HG02943 (cell line): ENCODE measurements around the gene MYBPC3.

Experiments
- ATAC-seq: cut with Tn5 transposase; IDR thresholded peaks from one replicate; pipeline ENCODE4 v1.9.1; 2021; ENCODE audit warnings: mild to moderate bottlenecking, low read depth, moderate library complexity; ENCODE audit not compliant: unreplicated experiment

MYBPC3 gene

GRCh38 chr11:47352556-47352955 lies at the start of gene MYBPC3:
MYBPC3 (minus strand) TSS chr11:47352702; CDS start chr11:47352647, 55 bp downstream.
- ATAC-seq = no peak

GRCh38 chr11:47400768-47401279 lies 48.3 kb upstream of the MYBPC3 start:
- ATAC-seq = peak; percentile 73

GRCh38 chr11:47399860-47400767 lies 47.6 kb upstream of the MYBPC3 start:
- peak; percentile 39 for ATAC-seq

DNA sequence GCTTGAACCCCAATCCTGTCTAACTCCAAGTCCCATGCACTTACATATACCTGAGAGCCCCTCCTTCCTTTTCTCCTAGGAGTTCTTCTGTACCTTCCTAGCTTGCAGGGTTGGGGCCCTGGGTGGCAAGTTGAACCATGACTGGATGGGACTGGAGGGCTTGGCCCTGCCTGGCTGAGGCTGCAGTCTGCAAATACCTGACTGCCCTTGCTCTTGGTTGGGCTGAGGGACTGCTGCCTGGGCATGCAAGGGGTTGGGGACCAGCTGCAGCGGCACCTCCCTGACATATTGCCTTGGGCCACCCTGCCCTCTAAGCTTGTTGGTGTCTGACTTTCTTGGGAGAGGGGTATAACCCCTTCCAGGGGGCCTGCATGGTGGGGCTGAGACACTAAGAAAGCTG lies 46.0 kb upstream of the MYBPC3 start:
- no peak for ATAC-seq

GRCh38 chr11:47398011-47398410 lies 45.5 kb upstream of the MYBPC3 start:
- ATAC-seq = no peak

DNA sequence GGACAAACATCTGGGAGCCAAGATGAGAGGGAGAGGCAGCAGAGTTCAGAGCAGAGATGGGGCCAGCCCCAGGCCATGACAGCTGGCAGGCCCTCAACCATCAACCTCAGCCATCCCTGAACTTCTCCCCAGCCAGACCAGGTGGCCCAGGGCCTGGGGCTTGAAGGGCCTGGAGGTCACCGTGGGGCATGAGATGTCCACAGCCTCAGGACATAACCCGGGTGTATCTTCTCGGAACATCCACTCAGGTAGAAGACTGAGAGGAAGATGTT lies 43.5 kb upstream of the MYBPC3 start:
- ATAC-seq = no peak

DNA sequence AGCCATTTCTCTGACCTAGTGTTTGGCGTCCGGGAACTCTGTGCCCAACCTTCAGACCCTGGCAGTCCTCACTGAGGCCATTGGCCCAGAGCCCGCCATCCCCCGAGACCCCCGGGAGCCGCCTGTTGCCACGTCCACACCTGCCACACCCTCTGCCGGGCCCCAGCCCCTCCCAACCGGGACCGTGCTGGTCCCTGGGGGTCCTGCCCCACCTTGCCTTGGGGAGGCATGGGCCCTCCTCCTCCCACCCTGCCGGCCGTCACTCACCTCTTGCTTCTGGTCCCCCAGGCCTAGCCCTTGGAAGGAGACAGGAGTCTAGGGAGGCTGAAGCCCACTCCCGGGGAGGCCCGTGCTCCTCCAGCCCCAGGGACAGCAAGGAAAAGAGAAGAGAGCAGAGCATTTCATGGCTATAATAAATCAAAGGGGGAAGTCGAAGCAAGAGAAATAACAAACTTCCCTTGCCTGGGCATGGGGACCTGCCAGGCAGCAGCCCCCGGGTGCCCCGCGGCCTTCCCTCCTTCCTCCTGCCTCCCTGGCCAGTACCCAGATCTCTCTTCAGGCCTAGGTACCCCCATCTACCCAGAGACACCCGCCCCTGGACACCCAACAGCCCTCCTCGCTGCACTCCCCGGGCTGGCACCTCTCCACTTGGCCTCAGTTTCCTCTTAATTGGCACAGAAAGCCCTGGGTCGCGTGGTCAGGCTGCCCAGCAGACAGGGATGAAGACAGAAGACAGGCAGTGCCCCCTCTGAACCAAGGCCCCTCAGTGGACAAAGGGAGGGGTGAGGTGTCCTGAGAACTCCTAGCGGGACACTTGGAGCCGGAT lies 42.9 kb upstream of the MYBPC3 start:
- no peak for ATAC-seq

DNA sequence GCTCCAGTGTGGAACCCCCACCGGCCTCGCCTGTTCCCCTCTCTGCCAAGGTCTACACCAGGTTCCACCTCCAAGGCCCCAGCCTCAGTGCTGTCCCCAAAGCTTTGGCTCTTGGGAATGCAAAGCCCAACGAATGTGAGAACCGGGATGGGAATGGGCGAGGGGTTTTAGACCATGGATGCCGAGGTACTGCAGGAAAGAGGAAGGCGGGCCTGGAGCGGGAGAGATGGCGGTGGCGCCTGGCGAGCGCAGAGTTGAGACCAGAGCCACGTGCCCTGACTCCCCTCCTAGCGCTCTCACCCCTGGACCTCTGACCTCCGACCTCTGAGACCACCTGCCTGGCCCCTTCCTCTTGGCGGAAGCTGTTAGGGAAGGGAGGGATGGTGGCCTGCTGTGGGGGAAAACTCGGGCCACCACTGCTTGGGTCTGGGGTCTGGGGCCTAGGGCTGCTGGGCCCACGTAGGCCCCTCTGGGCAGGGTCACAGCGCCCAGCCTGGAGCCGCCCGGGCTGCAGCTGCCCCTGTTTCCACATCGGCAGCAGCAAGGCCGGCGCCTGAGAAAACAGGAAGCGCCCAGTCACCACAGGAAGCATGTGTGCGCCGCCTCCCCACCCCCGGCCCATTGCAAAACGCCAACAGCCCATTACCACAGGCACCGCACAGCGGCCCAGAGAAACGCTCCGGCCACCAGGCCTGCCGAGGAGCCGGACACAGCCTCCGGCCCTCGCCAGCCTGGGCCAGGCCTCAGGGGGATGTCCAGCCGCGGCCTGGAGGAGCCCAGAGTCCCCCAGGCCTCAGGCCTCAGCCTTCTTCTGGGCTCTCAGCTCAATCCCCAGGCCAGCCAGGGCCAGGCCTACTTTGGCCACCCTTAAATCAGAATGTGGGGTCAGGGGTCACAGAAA lies 42.1 kb upstream of the MYBPC3 start:
- no peak for ATAC-seq

GRCh38 chr11:47394050-47394321 lies 41.5 kb upstream of the MYBPC3 start:
- no peak for ATAC-seq

DNA sequence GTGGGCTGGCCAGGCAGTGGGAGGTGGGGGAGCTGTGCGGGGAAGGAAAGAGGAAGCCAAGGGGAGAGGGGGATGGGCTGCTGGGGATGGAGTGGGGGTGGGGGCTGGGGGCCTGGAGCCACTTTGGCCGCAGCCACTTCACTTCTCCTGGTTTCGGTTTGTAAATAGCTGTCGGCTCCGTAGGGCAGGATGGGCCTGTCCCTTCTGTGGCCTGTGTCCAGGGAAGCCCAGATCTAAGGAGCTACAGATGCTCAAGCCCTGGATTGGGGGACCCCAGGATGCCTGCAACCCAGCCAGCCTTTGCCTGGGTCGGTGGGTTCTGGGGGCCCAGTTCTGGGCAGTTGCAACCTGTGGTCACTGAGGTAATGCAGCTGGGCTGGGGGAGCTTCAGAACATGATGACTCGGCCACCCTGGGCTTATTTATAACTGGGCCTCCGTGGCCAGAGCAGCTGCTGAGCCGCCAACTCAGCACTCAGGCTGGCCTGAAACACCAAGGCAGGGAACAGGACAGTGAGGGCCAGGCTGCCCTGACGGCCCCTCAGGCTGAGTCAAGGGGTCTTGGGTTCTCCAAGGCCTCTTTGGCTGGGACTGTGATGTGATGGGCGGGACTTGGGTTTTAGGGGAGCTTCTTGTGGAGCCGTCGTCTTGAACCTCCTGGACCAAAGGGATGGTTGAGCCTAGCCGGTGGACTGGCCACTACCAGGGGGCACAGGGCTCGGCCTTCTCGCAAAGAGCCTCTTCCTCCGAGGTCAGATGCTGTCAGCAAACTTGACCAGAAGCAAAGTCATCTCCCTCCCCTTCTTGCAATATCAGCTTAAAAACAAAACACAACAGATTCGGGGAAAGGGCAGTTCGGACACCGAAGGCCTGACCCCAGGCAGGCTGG lies 40.9 kb upstream of the MYBPC3 start:
- no peak for ATAC-seq

GRCh38 chr11:47392546-47393162 lies 40.2 kb upstream of the MYBPC3 start:
- ATAC-seq = no peak

DNA sequence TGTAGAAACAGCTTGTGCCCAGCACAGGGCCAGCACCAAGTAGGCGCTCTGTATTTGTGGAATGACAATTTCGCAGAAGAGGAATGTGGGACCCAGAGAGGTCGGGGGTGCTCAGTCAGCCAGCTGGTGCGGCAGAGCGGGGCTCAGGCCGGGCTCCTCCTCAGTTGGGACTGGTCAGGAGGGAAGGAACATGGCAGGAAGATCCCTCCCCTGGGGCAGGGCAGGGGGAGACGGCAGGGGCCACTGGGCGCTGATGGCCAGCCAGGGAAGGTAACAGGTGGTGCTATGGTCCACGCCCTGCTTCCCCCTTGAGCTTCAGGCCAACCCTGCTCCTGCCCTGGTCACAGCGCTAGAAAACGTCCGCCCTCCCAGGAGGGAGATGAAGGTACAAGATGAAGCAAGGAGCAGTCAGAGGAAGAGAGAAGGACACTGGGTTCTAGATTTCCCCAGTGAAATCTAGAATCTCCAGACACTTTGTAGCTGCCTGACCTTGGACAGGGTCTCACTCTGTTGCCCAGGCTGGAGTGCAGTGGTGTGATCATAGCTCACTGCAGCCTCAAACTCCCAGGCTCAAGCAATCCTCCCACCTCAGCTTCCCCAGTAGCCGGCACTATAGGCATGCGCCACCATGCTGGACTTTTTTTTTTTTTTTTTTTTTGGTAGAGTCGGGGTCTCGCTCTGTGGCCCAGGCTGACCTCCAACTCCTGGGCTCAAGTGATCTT lies 39.4 kb upstream of the MYBPC3 start:
- no peak for ATAC-seq

DNA sequence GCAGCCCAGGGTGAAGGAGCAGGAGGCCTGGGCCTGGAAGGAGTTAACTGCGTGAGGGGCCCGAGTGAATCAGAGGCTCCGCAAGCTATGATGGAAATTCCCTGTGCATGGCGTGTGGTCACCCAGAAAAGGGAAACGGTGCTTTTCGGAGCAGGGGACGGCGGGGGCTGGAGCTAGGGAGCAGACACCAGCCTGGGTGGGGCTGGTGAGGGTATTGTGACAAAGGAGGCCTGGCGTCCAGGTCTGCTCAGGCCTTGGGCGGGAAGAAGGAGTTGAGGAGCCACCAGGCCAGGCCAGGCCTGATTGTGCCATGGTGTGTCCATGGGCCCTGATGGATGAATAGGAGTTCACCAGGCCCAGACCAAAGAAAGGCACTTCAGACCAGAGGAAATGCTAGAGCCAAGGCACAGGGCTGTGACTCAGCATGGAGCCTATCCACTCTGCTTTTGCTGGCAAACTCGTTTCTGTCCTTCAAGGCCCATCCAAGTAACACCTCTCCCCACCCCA lies 38.6 kb upstream of the MYBPC3 start:
- ATAC-seq = no peak

DNA sequence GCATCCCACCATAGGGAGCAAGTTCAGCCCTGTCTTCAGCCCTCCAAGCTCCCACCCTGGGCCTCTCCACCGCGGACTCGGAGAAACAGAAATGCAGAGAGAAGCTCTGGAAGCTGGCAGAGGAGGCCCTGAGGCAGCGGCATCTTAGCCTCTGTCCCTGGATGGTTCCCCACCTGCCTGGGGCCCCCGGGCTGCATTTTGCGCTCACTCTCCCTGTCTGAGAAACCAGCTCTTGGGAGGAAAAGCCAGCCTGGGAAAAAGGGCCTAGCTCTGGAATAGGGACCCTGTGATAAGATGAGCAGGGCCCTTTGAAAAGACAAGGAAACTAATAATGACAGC lies 37.9 kb upstream of the MYBPC3 start:
- ATAC-seq = no peak

GRCh38 chr11:47389577-47390421 lies 37.3 kb upstream of the MYBPC3 start:
- no peak for ATAC-seq

DNA sequence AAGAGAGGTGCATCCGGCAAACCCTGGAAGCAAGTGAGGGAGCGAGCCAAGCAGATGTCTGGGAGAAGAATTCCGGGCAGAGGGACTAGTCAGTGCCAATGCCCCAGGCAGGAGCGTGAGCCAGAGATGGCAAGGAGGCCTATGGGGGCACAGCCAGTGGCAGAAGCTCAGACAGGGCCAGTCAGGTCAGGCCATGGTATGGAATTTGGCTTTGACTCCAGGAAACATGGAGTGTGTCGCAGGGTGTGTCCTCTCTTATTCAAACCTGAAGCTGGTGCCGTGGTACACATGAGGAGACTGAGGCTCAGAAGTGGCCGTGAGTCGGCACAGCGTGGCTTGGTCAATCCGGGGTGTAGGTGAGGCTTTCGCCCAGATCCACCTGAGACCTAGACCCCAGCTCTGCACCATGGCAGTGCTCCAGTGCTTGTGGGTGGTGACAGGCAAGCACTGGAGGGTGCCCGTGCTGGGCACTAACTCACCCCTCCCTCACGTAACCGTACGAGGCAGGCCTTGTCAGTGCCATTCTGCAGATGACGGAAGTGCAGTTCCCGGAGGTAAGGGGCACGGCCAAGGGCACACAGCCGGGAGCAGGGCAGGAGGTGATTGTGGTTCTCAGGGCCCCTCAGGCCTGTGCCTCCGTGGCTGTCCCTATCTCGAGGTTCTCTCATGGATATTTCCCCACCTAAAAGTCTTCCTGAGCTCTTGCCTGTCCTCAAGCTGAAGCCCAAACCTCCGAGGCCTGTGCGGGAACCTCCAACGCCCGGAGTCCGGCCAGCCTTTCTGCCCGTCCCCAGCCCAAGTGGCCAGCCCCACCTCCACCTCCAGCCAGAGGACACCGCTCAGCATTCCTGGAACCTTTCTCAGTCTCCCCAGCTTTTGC lies 36.4 kb upstream of the MYBPC3 start:
- ATAC-seq = no peak
